UCSD-AML1 (cell line): ENCODE data around the gene ADCYAP1R1.

Source experiments
- DNase-seq: peaks from one replicate; lab custom pipeline; 2025; ENCODE audit not compliant: unreplicated experiment; lab: John Stamatoyannopoulos, UW

Gene ADCYAP1R1

DNA sequence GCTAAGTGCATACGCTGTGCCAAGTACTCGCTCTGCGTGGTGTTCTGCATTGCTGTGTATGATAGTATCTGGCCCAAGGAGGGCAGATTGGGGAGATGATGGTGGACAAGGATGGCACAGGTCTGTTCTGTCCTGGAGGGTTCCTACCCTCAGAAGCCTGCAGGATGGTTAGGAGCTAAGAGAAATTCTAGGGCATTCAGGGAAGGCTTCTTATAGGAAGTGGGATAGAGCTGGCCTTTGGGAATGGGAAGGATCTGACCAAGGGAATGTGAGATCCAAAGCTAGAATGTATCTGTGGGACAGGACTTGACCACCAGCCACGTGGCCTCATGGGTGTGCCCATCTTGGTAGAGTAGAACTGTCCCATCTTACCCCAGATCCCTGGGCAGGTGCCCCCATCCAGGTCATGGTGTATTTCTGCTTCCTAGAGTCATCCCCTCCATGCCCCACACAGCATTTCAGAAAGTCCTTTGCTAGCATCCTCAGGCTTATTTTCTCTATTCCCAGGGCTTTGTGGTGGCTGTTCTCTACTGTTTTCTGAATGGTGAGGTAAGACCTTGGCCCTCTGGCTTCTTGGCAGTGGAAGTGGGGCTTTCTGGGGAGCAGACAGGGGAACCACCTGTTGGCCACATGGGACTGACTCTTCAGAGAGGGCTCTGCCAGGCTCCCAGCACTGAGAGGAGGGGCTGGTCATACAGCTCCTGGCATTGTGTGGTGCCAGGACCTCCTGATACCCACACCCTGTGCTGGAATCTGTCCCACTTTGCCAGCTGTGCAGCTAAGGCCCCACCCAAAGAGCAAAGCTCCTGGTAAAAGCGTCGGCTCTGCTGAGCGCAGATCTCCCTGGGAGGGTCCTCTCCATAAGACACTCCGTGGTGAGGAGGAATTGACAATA is 52.5 kb downstream of the ADCYAP1R1 start:
- DNase-seq = no peak

DNA sequence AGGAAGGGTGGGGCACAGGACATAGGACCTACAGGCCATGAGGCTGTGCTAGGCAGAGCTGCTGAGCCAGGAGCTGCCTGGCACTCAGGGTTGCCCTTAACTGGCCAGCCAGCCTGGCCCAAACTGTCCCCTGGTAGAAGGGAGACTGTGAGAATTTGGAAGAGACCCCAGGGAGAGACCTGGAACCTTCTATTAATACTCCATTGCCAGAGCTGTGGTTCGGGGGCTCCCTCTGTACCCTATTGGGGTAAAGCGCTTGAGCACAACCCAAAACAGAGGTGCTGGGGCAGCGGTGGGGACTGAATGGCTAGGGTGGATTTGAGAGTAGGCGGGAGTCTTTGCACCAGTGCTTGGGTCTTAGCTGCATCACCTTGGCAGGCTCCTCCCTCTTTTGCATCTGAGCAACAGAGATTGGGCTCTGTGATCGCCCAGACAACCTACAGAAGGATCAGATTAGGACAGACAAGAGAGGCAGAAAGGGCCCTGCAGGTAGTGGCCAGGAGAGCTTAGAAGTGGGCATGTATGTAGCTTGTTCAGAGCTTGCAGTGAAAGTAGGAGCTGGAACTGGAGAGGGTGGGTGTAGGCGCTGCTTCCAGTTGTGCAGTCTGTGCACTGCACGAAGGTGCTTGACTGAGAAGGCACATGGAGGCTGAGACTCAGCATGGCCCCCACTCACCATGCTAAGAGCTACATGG is 53.3 kb downstream of the ADCYAP1R1 start:
- DNase-seq = no peak

DNA sequence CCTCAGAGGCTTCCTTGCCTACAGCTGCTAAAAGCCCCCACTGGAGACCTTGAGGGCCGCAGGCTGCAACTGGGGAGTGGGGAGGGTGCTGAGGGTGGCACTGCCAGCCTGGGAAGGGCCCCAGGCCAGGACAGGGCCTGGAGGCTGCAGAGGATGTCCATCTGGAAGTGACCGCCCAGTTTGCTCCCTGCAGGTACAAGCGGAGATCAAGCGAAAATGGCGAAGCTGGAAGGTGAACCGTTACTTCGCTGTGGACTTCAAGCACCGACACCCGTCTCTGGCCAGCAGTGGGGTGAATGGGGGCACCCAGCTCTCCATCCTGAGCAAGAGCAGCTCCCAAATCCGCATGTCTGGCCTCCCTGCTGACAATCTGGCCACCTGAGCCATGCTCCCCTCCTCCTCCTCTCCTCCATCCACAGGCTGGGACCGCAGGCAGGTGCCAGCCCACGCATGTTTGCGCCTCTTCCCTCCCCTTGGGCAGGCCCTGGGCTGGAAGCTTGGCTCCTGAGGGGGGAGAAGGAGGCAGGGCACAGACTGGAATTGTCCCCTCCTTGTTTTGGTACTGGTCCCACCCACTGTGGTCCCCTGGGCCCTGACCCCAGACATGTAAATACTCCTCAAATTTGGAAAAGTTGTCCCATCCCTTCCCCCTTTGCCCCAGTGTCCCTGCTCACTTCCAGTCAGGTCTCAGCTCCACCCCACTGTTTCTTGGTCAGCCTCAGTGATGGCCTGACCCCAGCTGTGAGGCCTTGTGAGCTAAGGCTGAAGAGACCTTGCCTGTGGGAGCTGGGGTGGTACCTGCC is 54.4 kb downstream of the ADCYAP1R1 start:
- DNase-seq = no peak

DNA sequence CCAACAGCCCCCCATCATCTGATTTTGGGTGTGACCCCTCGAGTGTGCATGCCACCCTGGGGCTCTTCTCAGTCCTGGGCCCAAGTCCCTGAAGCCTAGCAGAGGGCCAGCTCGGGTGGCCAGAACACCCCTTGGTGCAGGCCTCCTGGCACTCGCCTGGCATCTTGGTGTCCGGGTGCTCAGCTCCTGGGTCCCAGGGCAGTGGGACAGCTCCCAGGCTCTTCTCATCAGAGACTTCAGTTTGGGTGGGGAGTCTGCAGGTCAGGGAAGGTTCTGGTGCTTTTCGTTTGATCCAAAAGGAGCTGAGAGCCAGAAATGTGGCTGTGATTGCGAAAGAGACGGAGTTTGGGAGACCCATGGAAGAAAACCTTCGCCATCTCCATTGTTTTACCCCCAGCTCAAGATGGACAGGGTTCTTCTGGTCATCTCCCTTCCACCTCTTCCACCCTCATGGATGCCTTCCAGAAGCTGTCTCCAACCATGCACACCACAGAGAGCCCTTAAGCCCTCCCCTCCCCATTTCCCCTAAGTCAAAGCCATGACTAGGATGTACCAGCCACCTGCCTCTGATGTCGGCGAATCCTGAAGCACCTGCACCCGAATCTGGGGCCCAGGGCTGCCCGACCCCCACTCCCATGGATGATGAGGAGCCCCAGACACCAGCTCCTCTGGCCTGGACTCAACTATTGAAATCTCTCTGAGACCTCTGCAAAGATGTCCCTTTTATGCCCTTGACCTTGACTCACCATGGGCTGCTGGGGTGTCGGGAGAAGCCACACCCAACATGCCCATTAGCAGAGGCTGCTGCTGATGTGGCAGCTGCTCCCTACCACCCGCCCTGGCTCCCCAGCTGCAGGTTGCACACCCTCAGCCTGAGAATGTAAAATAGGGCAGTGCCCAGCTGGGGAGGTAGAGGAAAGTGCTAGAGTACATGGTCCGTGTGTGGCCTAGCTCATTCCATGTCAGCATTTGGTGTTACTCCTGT is 55.3 kb downstream of the ADCYAP1R1 start:
- no peak for DNase-seq

DNA sequence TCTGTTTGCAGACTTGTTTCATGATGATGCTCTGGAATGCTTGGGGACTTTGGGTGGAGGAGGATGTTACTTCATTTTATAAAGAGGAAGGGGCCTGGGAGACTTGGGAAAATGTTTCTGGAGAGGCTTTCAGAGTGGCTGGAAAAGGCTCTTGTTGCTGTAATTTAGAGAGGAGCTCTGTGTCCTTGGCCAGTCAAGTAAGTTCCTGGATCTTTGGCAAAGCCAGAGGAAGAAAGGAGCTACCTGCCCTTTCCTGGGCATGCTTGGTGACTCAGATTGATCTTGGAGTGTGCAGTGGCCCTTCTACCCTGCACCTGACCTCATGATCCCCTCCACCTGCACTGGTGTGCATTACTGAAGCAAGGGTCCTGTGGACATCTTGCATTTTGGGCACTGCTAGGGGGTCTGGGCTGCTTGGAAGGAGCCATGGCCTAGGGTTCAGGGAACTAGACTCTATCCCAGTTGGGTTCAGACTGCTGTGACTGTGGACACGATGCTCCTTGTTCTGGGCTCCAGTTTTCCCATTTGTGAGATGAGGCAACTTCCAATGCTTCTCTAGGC is 56.1 kb downstream of the ADCYAP1R1 start:
- DNase-seq = no peak

DNA sequence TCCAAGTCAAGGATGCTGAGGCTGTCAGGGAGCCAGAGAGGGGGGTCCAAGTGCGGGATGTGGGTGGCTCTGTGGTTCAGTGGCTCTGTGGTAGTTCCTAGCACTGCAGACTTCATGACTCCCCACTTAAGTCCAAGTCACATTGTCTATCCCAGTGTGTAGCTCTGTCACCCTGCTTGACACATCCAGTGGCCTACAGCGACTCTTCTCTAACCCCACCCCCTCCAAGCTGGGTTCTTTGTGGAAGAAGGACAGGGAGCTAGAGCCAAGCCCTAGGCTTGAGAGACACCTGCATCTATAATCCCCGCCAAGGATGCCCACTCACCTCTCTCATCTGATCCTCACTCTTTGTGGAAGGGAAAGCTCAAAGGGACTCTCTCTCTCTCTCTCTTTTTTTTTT is 57.6 kb downstream of the ADCYAP1R1 start:
- no peak for DNase-seq

DNA sequence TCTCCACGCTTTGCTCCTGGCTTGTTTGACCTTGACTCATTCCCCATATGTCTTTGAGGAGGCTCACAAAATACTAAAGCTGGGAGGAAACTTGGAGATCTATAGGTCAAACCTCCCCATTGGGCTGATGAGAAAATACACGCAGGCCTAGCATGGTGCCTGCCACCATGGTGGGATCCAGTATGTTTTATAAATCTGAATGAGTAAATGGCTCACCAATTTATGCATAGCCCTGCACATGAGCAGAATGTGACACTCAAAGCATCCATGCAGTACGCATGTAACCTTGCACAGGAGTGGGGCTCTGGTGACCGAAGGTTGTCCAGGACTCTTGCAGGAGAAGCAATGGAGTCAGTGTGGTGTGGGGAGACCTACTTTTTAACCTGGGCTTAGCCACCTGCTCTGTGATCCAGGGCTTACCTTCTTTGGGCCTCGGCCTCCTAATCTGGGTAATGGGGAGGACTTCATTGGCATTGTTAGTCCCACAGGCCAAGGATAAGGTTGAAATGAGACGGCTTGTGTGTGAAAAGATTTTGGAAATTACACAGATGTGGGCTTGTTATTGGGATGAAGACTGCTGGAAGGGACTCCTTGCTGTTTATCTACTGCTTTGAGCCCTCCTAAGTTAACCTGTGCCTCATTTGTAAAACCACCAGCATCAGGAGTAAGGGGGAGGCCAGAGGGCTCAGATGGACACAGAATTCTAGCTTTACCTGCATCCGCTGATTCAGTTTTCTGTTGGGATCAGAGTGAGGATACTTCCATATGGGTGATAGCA is 58.4 kb downstream of the ADCYAP1R1 start:
- no peak for DNase-seq

DNA sequence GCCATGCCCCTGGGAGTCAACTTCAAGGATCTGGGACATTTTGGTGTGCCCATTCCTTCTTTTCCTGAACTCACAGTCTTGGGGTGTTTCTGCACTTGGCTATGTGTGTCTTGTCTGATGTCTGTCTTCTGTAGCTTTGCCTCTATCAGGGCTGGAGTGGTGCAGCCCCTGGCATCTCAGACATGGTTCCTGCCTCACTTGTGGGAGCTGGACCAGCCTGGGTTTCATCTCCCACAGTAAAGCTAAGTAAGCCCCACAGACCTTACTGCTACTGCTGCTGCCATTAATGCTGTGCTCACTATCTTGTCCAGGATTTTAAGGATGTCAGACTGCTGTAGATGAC is 59.0 kb downstream of the ADCYAP1R1 start:
- DNase-seq = no peak

DNA sequence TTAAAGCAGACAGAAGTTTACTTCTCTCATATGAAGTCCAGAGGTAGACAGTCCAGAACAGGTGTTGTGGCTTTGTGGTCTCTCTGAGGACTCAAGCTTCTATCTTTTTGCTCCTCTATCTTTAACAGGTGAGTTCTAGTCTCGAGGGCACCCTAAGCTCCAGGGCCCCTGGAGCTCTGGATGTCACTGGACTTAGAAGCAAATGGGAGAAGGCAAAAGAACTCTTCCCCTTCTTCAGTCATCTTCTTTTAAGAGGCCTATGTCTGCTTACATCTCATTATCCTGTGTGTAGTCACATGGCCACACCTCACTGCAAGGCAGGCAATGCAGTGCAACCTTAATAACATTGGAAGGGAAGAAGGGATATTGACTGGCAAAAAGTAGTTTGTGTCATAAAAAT is 61.6 kb downstream of the ADCYAP1R1 start:
- DNase-seq = no peak

DNA sequence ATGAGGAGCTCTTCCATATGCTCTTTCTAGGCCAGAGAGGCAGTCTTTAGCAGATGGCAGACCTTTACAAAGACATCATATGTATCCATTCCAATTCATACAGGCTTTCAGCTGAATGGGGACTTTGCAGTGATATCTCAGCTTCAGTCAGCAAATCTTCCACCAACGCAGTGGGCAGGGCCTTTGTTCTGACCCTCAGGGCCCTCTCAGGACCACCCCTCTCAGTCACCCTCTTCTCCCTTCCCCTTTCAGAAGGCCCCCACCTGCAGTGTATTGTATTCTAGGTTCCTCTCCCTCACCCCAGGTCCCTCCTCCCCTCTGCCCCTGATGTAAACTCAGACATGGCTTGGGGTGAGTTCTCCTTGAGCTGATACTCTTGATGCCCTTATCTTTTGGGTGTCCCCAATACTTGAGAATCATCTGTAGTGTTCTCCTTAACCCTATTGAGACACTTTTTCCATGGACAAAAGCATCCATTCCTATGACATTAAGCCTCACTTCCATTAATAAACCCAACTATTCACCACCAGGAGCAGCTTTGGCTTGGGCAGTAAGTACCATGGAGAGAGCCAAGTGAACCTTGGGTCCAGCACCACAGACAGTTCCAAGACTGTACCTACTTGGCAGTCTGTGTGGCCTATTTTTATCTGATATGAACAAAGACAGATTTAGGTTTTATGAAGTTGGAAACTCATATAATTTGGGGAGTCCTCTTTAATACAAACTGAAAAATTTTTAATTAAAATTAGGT is 62.7 kb downstream of the ADCYAP1R1 start:
- peak; percentile 8 for DNase-seq

DNA sequence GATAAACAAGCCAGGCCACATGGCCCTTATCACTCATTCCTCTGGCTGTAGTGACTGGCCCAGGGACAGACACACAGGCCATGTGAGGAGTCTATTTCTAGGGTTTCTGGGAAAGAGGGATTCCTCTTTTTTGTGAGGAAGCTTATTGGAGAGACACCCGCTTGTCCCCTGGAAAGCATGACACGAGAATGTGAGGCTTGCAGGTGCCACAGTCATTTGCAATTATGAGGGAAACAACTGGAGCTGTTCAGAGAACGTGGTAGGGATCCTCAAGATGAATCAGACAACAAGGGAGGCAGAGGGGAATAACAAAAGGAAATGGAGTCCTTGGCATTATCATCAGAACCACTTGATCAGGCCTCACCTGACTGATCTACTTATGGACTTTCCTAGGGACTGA is 64.5 kb downstream of the ADCYAP1R1 start:
- DNase-seq = no peak

DNA sequence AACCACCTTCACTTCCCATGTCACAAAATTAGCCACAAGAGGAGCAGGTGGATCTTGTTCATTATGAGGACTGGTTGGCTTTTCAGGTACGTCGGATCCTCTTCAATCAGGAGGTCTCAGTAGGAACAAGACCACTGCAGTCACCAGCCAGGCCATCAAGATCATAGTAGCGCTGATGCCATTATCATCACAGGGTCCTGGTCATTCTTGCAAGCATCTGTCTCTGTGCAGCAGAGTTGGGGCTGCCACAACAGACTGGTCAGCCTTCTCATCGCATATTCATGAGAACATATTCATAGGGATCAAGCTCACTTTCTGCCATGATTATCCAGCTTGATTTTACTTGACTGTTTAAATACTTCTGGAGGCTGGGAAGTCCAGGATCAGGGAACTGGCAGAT is 67.1 kb downstream of the ADCYAP1R1 start:
- DNase-seq = no peak

DNA sequence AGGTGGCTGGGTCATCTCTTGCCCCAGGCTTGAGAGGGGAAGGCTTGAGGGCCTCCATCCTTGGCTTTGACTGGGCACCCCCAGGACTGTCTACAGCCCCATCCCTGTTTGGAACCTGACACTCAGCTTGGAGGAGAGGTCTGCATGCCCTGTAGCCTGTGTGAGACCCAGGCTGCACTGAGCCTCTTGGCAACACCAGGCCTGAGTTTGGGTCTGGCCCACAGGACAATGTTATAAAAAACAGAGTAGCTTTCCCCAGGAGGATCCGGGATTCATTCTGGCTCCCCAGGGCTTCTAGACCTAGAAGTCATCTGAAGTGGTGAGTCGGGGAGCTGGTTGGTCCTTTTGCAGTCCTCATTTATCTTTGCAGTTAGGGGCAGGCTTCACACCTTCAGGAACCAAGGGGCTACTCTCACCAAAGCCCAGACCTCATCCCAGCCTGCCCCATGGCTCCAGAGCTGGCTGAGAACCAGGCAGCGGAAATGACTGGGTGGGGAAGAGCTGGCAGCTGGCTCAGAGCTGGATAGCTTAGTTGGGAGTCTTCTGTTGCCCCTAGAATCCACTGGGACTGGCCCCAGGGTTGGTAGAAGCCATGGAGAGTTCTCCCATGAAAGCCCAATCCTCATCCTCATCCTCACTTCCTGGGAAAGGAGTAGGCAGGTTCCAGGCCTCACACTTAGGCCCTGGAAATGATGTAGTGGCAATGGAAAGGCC is 68.8 kb downstream of the ADCYAP1R1 start:
- no peak for DNase-seq

DNA sequence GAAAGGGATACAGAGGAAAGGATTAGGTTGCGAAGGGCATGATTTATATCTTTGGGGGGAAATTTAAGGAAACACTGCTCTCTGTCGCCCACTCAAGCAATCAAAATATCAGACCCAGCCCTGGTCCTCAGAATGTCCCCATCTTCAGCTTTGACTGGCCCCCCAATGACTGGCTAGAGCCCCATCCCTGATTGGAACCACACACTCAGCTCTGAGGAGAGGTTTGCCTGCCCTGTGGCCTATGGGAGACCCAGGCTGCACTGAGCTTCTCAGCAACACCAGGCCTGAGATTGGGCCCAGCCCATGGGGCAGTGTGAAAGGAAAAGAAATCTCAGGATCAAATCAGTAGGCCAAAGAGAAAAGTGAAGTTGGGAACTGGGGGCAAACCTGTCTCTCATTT is 69.5 kb downstream of the ADCYAP1R1 start:
- no peak for DNase-seq

DNA sequence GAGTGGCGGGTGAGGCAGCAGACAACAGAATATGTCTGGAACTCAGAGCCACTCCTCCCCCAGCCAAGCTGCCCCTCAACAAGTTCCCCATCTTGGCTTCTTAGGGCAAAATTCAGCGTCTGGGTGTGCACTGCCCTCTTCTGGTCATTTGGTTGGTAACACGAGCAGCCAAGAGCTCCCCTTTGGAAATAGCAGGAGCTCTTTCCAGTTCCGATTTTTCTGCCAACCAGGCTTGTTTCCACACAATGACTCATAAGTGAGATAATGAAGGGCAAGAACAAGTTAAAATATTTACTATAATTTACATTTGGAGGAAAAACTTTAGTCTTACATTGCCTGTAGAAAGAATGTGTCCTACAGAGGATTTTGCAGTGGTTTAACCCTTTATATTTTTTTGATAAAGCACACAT is 70.5 kb downstream of the ADCYAP1R1 start:
- DNase-seq = peak; percentile 23

DNA sequence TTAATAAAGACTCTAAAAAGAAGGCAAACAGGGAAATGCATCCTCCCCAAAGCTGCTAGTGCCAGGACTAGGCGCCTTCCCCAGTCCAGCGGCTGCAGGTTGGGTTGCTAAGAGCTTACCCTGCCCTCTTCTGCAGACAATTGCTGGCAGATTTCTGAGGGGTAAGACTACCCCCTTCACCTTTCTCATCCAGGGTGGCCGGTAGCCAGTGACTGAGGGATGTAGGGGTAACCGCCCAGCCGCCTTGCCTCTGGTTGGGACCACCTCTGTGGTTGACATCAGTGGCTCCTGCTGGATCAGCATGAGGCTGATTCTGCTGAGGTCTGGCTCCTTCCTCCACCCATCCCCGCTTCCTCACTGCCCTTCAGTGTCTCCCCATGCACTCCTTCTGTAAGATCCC is 71.2 kb downstream of the ADCYAP1R1 start:
- no peak for DNase-seq

DNA sequence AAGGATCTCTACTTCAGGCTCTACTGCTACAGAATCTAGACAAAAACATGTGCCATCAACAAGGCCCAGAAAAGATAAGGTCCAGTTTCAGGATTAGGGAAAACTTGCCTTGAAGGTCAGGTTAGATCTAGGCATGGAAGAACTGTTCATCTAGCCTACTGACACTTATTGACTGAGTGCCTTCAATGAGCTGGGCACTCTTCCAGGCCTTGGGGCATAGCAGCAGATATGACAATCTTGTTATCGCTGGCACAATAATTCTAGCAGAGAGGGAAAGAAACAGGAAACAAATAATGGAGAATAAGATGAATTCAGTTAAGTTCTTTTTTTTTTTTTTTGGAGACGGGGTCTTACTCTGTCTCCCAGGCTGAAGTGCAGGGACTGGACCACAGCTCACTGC is 71.6 kb downstream of the ADCYAP1R1 start:
- DNase-seq = no peak

DNA sequence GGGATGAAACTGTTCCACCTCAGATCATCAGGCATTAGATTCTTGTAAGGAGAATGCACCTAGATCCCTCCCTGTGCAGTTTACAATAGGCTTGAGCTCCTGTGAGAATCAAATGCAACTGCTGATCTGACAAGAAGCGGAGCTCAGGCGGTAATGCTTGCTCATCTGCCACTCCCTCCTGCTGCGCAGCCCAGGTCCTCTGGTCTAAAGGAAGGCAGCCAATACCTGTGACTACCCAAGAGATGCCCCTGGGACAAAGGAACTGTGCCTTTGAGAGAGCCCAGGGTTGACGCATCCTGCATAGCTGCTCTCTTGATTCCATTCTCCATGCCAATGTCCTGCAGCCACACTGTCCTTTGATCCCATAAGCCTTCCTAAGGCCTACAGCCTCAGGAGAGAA is 73.1 kb downstream of the ADCYAP1R1 start:
- no peak for DNase-seq
